Measurements from ENCODE around the gene VAMP1. TPM values are rescaled to one million over a fixed set of nuclear protein-coding genes. Genes with fewer than 3 reads are reported as not detected.
"Not testable (repeated sequence)": the region's sequence is repeated elsewhere in the genome, so short reads cannot be mapped to it uniquely, and the experiment has no call there.

The VAMP1 gene
- total RNA-seq, 1 experiment from 2014 or later, result 10.3 TPM

GRCh38 chr12:6492838-6493496, 22.5 kb upstream of the VAMP1 start, which contains the start of gene MRPL51:
MRPL51 (minus strand) TSS chr12:6493262; CDS start chr12:6493136, 126 bp downstream.
- Mint-ChIP-seq H3K4me1 (peaks cover 20 to 23% of the 10 kb centered on the region in 2 experiments), H3K4me3 (peak within 1 kb of the TSS; percentile 91 to 97), H3K27ac (peak within 1 kb of the TSS; percentile 95 to 100 (median 99)), H3K27me3 (ENCODE audit: low read depth) (no peaks in the 10 kb centered on the region), H3K9me3 (no peaks in the 10 kb centered on the region), H3K36me3 (ENCODE audit: insufficient read depth in 1 of 3, low read depth in 3 of 3) (peaks cover 18 to 37% (median 35%) of the 10 kb centered on the region in 3 experiments)
- H3K23ac ChIP-seq (ENCODE audit: insufficient read length, low read depth, low read length), result no peak within 1 kb of the TSS
- H2BK20ac ChIP-seq (ENCODE audit: low read depth, low read length, poor library complexity, severe bottlenecking), result no peak within 1 kb of the TSS
- H2BK120ac ChIP-seq (ENCODE audit: low read depth, low read length, poor library complexity, severe bottlenecking), result no peak within 1 kb of the TSS
- H2AK5ac ChIP-seq (ENCODE audit: insufficient read length, low read length), result no peak within 1 kb of the TSS
- H3K56ac ChIP-seq (ENCODE audit: insufficient read length, low read depth, low read length), result peak within 1 kb of the TSS; percentile 75
- peak within 1 kb of the TSS; percentile 40 for H2BK12ac ChIP-seq (ENCODE audit: insufficient read length, low read depth, low read length)
- H3K4me1 ChIP-seq (ENCODE audit: insufficient read depth, low read length), result 0 out of 2 replicates have a peak, but pooled peaks cover 2% of the 10 kb centered on the region
- H3K9me3 ChIP-seq (ENCODE audit: control insufficient read depth, low read depth, low read length), result no peaks in the 10 kb centered on the region
- no peaks in the 10 kb centered on the region for H3K27me3 ChIP-seq (ENCODE audit: insufficient read depth, low read length)
- H3T11ph ChIP-seq (ENCODE audit: low read length), result peak within 1 kb of the TSS; percentile 46
- H3K4me2 ChIP-seq (ENCODE audit: insufficient read depth, insufficient read length, low read length), result peak within 1 kb of the TSS; percentile 100
- no peak within 1 kb of the TSS for H2BK15ac ChIP-seq (ENCODE audit: low read depth, low read length)
- peaks cover 8% of the 10 kb centered on the region for H3K79me1 ChIP-seq (ENCODE audit: insufficient read depth, low read depth, low read length, poor library complexity, severe bottlenecking)
- H4K8ac ChIP-seq (replicated peaks; ENCODE audit: insufficient read length, low read depth, low read length), result no peak within 1 kb of the TSS
- DNase-seq, result peak; percentile 99
- H2BK5ac ChIP-seq (ENCODE audit: insufficient read length, low read length), result peak within 1 kb of the TSS; percentile 96
- H3K27ac ChIP-seq (ENCODE audit: insufficient read length, low read depth, low read length), result peak within 1 kb of the TSS; percentile 96
- no peak within 1 kb of the TSS; the same call in 1 of the 2 replicates for H3K4ac ChIP-seq (ENCODE audit: low read depth, low read length)
- no peak within 1 kb of the TSS for H4K91ac ChIP-seq (ENCODE audit: insufficient read length, low read depth, low read length)
- WGBS (ENCODE audit: extremely low coverage, insufficient read length, low lambda C conversion rate), result no CpG with 5 or more reads among the region's 39 CpGs
- peak within 1 kb of the TSS; percentile 93; the same call in 1 of the 2 replicates for H3K14ac ChIP-seq (ENCODE audit: insufficient read depth, low read length)
- H2AFZ ChIP-seq (ENCODE audit: low read length), result peak within 1 kb of the TSS; percentile 74
- H4K5ac ChIP-seq (ENCODE audit: insufficient read length, low read depth, low read length), result peak within 1 kb of the TSS; percentile 96
- peak within 1 kb of the TSS; percentile 99 for H3K9ac ChIP-seq (ENCODE audit: extremely low read depth, insufficient read length, low read length)
- H3K18ac ChIP-seq (ENCODE audit: insufficient read length, low read depth, low read length), result peak within 1 kb of the TSS; percentile 96
- TF ChIP-seq CTCF (conservative IDR thresholded peaks at IDR 0.05), result no peak
- peaks cover 9% of the 10 kb centered on the region for H3K23me2 ChIP-seq (ENCODE audit: insufficient read length, low read depth, low read length, poor library complexity, severe bottlenecking)
- no peaks in the 10 kb centered on the region for H4K20me1 ChIP-seq (ENCODE audit: control insufficient read depth, insufficient read depth, insufficient read length)
- peaks cover 4% of the 10 kb centered on the region; the same call in 1 of the 2 replicates for H3K79me2 ChIP-seq (ENCODE audit: insufficient read depth, low read length)

- H3K27ac Mint-ChIP-seq; H3K4me1 ChIP-seq (ENCODE audit: insufficient read depth, low read length); H3K79me2 ChIP-seq (ENCODE audit: insufficient read depth, low read length); H2BK5ac ChIP-seq (ENCODE audit: insufficient read length, low read length); H2BK20ac ChIP-seq (ENCODE audit: low read depth, low read length, poor library complexity, severe bottlenecking); H3K4me3 Mint-ChIP-seq; H3K27me3 ChIP-seq (ENCODE audit: insufficient read depth, low read length); H3K4me2 ChIP-seq (ENCODE audit: insufficient read depth, insufficient read length, low read length); H3K4ac ChIP-seq (ENCODE audit: low read depth, low read length); H3K9me3 Mint-ChIP-seq; H3K79me1 ChIP-seq (ENCODE audit: insufficient read depth, low read depth, low read length, poor library complexity, severe bottlenecking); H3T11ph ChIP-seq (ENCODE audit: low read length); H3K9me3 ChIP-seq (ENCODE audit: control insufficient read depth, low read depth, low read length); H3K18ac ChIP-seq (ENCODE audit: insufficient read length, low read depth, low read length); H2AFZ ChIP-seq (ENCODE audit: low read length); H3K9ac ChIP-seq (ENCODE audit: extremely low read depth, insufficient read length, low read length); H3K27me3 Mint-ChIP-seq (ENCODE audit: low read depth); H3K56ac ChIP-seq (ENCODE audit: insufficient read length, low read depth, low read length); DNase-seq; H3K27ac ChIP-seq (ENCODE audit: insufficient read length, low read depth, low read length); H3K14ac ChIP-seq (ENCODE audit: insufficient read depth, low read length); H4K8ac ChIP-seq (replicated peaks; ENCODE audit: insufficient read length, low read depth, low read length); H4K91ac ChIP-seq (ENCODE audit: insufficient read length, low read depth, low read length); H4K20me1 ChIP-seq (ENCODE audit: control insufficient read depth, insufficient read depth, insufficient read length); H2BK120ac ChIP-seq (ENCODE audit: low read depth, low read length, poor library complexity, severe bottlenecking); H2BK15ac ChIP-seq (ENCODE audit: low read depth, low read length); H3K23ac ChIP-seq (ENCODE audit: insufficient read length, low read depth, low read length); H4K5ac ChIP-seq (ENCODE audit: insufficient read length, low read depth, low read length); H2BK12ac ChIP-seq (ENCODE audit: insufficient read length, low read depth, low read length); H2AK5ac ChIP-seq (ENCODE audit: insufficient read length, low read length); H3K23me2 ChIP-seq (ENCODE audit: insufficient read length, low read depth, low read length, poor library complexity, severe bottlenecking): not testable (repeated sequence)
- Mint-ChIP-seq H3K4me1 (peaks cover 17% of the 10 kb centered on the region in 2 experiments), H3K36me3 (ENCODE audit: insufficient read depth in 1 of 3, low read depth in 3 of 3) (peaks cover 10 to 18% (median 15%) of the 10 kb centered on the region in 3 experiments)
- no CpG with 5 or more reads among the region's 1 CpG for WGBS (ENCODE audit: extremely low coverage, insufficient read length, low lambda C conversion rate)
These were observed 20.2 kb upstream of the VAMP1 start for GRCh38 chr12:6490673-6491072.

All from H9 (cell line).